D341Med (cell line): ENCODE measurements around the gene LAPTM5.

ENCODE experiments used
- DNase-seq: peaks from one replicate; pipeline ENCODE4 v3.0.0; 2012; ENCODE audit warnings: low spot score

Gene LAPTM5

GRCh38 chr1:30714025-30714424 lies 43.5 kb downstream of the LAPTM5 start:
- DNase-seq: no peak

GRCh38 chr1:30713311-30713710 lies 44.3 kb downstream of the LAPTM5 start:
- no peak for DNase-seq

GRCh38 chr1:30712583-30712982 lies 45.0 kb downstream of the LAPTM5 start:
- no peak for DNase-seq

GRCh38 chr1:30710407-30710806 lies 47.2 kb downstream of the LAPTM5 start:
- no peak for DNase-seq

GRCh38 chr1:30708361-30708728 lies 49.2 kb downstream of the LAPTM5 start:
- DNase-seq: no peak

GRCh38 chr1:30707412-30708360 lies 49.9 kb downstream of the LAPTM5 start:
- DNase-seq: peak; percentile 95

GRCh38 chr1:30706528-30706927 lies 51.0 kb downstream of the LAPTM5 start:
- DNase-seq: no peak

- DNase-seq: no peak
These were observed 51.9 kb downstream of the LAPTM5 start for GRCh38 chr1:30705698-30706097.

GRCh38 chr1:30704765-30705509 lies 52.6 kb downstream of the LAPTM5 start:
- DNase-seq: no peak

- no peak for DNase-seq
These were observed 53.3 kb downstream of the LAPTM5 start for GRCh38 chr1:30704271-30704670.

- no peak for DNase-seq
These were observed 54.8 kb downstream of the LAPTM5 start for GRCh38 chr1:30702823-30703222.

- DNase-seq: no peak
These were observed 56.3 kb downstream of the LAPTM5 start for GRCh38 chr1:30701258-30701633.

GRCh38 chr1:30700528-30701257 lies 56.9 kb downstream of the LAPTM5 start:
- DNase-seq: no peak

- no peak for DNase-seq
These were observed 57.8 kb downstream of the LAPTM5 start for GRCh38 chr1:30699762-30700161.

- no peak for DNase-seq
These were observed 59.1 kb downstream of the LAPTM5 start for GRCh38 chr1:30698401-30698981.

GRCh38 chr1:30697571-30698376 lies 59.8 kb downstream of the LAPTM5 start:
- no peak for DNase-seq

GRCh38 chr1:30696831-30697230 lies 60.7 kb downstream of the LAPTM5 start:
- DNase-seq: no peak

GRCh38 chr1:30695439-30695841 lies 62.1 kb downstream of the LAPTM5 start:
- DNase-seq: no peak

GRCh38 chr1:30694280-30695175 lies 63.0 kb downstream of the LAPTM5 start:
- no peak for DNase-seq

GRCh38 chr1:30693822-30694221 lies 63.8 kb downstream of the LAPTM5 start:
- no peak for DNase-seq
